GM18498 (cell line): Measurements from ENCODE around the gene COLGALT1.
"Not testable (repeated sequence)": the region's sequence is repeated elsewhere in the genome, so short reads cannot be mapped to it uniquely, and the experiment has no call there.

ENCODE experiments used
- ATAC-seq: cut with Tn5 transposase; IDR thresholded peaks from one replicate; pipeline ENCODE4 v1.9.1; 2021; ENCODE audit warnings: mild to moderate bottlenecking, moderate library complexity; ENCODE audit not compliant: unreplicated experiment

The COLGALT1 gene

DNA sequence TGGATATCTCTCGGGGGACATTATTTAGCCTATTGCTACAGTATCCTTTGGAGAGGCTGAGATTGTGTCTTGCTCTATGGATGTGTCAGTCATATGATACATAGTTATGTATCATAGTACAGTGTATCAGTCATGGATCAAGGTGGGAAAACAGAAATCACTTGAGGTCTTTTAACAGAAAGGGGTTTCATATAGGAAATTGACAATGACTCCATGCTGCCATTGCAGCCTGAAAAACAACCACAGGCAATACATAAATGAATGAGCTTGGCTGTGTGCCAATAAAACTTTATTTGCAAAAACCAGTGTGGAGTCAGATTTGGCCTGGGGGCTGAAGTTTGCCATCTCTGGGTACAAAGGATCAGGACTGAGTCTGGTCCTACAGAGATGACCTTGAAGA, 35.4 kb downstream of the COLGALT1 start:
- ATAC-seq = no peak

DNA sequence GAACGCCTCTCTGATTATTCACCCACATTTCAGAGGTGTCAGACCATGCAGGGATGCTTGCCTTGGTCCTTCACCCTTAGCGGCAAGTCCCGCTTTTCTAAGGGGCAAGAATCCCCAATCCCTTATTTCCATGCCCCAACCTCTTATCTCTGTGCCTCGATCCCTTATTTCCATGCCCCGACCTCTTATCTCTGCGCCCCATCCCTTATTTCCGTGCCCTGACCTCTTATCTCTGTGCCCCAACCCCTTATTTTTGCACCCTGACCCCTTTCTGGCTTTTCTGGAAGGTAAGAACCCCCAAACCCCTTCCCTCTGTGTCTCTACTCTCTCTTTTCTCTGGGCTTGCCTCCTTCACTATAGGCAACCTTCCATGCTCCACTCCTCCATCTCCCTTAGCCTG, 38.8 kb downstream of the COLGALT1 start:
- ATAC-seq = not testable (repeated sequence)

DNA sequence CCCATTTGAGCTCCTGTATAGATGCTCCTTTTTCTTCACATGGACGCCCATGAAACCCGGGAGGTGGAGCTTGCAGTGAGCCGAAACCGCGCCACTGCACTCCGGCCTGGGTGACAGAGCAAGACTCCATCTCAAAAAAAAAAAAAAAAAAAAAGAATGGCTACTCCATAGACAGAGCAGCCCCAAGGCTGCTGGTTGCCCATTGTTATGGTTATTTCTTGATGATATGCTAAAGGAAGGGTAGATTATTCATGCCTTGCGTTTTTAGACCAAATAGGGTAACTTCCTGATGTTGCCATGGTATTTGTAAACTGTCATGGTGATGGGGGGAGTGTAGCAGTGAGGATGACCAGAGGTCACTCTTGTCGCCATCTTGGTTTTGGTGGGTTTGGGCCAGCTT, 42.6 kb downstream of the COLGALT1 start:
- ATAC-seq = not testable (repeated sequence)

GRCh38 chr19:17598953-17599352, 43.5 kb downstream of the COLGALT1 start:
- no peak for ATAC-seq

DNA sequence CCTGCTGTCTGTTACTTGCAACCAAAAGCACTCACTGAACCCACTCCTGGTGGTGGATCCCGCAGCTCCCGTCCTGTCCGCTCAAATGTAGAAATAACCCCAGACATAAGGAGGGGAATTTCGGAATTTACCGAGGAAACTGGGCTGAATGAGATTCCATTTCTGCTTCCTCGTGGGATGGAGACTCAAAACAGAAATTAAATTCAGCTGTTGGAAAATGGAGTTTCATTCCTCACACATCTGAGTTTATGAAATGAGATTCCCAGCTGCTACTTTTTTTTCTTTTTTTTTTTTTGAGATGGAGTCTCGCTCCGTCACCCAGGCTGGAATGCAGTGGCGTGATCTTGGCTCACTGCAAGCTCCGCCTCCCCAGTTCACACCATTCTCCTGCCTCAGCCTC, 44.3 kb downstream of the COLGALT1 start:
- ATAC-seq = no peak

DNA sequence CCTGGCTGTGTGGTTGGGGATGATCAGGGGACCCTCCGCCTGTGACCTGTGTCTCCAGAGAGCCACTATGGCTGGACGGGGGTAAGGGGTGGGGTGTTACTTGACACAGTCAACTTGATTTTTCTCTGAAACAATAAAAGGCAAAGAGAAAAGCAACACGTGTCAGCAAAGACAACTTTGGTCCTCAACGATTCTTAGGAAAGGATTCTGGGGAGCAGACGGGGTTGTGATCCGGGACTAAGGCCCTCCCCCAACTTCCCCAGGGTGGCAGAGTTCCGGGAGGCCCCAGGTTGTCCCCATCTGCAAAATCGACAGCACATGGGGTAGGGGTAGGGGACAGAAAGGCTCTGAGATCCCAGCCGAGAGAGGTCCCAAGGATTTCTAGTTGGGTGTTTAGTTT, 46.2 kb downstream of the COLGALT1 start:
- ATAC-seq = no peak

DNA sequence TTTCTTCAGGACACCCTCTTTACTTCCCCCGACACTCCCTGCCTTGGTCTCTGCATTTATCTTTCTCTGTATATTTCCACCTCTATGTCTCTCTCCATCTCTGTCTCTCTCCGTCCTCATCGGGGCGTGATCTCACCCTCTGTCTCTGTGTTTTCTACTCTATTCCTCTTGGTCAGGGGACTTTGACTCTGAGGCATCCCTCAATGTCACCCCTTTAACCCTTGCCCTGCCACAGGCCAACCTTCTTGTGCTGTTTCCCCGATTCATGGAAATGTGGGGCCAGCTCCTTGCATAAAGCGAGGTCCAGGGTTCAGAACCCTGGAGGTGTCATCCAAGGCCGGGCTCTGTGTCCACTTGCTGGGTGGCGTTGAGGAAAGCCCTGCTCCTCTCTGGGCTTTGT, 46.8 kb downstream of the COLGALT1 start:
- ATAC-seq = no peak

GRCh38 chr19:17602872-17603510, 47.5 kb downstream of the COLGALT1 start:
- ATAC-seq = no peak

DNA sequence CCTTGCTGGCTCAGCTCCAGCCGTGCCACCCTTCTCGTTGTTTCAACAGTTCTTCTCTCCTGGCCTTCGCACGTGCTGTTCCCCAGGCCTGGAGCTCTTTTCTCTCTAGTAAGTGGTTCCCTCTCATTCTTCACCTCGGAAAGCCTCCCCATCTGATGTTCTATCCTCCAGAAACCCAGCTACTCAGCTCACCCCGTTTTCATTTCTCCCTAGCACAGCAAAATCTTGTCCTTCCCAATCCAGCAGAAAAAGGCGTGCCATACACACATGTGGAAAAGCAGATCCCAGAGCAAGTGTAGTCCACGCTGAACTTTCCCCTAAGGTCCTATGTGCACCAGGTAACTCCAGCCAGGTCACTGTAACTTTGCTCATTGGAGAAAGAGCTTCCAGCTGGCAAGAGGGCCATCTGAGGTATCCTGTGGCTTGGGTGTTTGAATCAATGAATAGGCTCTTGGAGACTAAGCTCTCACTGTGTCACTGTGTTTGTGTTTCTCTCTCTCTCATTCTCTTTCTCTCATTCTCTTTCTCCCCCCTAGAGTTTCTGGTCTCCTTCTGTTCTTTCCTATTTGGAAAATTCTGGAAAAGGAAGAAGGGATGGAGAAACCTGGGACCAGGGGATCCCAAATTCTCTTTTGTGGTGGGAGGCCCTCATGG, 49.0 kb downstream of the COLGALT1 start:
- ATAC-seq = no peak

GRCh38 chr19:17605117-17605516, 49.7 kb downstream of the COLGALT1 start:
- ATAC-seq = no peak

DNA sequence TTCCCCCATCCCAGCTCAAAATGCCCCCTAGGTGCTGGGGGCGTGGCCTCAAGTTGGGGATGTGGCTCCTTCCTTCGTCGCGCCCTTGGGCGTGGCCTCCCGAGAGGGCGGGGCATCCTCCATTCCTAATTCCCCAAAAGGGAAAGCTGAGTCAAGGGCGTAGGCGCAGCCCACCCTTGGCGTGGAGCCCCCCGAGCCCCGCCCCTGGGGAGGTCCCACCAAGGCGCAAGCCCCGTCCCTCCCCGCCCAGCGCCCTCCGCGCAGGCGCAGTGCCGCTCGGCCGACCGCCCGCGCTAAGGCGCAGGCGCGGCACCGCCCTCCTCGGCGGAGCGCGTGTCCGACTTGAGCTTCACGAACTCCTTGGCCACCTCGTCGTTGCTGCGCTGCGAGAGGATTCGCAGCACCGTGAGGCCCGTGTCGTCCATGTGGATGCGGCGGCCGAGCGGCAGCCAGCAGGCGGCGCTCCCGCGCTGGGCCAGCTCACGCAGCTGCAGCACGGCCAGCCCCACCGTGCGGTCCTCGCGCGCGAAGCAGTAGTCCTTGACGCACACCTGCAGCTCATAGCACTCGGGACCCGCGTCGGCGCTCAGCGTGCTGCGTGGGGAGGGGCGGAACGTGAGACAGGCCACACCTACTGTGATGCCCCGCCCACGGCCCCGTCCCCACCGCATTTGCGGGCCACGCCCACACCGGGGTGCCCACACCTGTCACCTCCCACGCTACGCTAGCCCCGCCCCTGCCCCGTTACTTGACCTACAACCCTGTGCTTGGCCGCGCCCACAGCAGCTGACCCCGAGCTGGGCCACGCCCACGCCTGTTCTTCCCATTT, 50.5 kb downstream of the COLGALT1 start:
- ATAC-seq = peak; percentile 83

DNA sequence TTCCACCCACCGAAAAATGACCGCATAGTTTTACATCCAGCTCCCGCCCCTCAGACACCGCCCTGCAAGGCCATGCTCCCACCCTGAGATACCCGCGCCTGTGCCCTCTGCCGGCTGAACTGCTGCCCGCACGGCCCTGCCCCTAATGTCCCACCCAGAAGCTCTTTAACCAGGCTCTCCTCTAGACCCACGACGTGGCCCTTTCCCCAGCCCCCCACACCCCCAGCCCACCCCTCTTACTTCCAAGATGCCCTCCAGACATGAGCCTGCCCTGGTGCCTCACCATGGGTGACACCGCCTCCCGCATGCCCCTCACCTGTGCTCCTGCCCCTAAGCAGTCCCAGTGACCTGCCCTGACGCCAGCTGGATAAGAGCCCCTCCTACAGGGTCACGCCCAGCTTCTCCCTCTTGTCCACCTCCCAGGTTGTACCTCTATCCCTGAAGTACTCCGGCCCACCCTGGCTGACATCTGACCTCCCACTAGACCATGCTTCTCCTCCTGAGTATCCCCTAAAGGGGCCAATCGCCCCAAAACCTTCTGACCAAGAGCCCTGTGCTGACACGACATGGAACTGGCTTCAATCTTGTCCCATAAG, 51.2 kb downstream of the COLGALT1 start:
- ATAC-seq = no peak

DNA sequence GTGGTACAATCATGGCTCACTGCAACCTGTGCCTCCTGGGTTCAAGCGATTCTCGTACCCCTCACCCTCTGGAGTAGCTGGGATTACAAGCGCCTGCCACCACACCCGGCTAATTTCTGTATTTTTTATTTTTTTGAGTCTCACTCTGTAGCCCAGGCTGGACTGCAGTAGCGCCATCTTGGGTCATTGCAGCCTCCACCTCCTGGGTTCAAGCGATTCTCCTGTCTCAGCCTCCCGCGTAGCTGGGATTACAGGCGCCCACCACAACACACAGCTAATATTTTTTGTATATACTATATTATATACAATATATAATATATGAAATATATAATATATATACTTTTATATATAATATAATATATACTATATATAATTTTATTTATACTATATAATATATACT, 52.5 kb downstream of the COLGALT1 start:
- ATAC-seq = no peak

DNA sequence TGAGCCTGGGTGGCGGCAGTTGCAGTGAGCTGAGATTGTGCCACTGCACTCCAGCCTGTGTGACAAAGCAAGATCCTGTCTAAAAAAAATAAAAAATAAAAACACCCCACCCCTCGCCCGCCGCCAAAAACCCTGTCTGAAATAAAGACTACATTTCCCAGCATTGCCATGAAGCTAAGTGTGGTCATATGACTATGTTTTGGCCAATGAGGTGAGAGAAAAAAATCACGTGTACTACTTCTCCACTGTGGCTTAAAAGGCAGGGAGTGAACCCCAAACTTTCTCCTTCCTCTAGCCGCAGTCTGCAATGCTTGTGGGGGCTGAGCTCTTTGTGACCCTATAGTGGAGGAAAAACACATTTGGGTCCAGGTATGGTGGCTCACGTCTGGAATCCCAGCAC, 54.9 kb downstream of the COLGALT1 start:
- no peak for ATAC-seq

DNA sequence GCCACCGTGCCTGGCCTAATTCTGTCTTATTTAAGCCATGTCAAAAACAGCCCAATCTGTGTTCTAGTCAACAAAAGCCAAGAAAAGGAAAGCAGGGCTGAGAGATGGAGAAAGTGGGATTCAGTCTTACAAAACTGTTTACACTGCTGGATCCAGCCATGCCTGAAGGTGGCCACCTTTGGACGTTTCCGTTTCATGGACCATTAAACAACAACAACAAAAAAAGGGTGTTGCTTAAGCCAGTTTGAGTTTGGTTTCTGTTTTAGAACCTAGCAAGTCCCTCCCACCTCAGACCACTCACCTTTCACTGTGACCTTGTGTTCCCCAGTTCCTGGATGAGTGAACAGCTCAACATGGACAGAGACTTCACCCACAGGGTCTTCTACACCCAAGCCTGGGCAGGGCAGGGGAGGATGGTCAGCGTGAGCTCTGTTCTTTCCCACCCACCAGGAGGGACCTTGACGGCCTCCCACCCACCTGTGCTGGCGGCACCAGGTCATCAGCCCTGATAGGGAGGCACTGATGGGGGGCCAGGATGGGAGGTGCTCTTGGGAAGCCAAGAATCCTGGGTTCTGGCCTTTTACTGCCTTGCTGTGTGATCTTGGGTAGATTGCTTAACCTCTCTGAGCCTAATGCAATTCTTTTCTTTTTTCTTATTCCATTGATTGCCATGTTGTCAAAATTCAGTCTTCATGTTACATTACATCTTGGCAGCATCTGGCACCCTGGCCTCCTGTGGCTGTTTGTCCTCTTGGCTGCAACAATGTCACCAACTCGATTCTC, 56.2 kb downstream of the COLGALT1 start:
- ATAC-seq = no peak

GRCh38 chr19:17614476-17614875, 59.0 kb downstream of the COLGALT1 start:
- no peak for ATAC-seq

- no peak for ATAC-seq
These were observed 60.6 kb downstream of the COLGALT1 start for GRCh38 chr19:17615889-17616685.

GRCh38 chr19:17616686-17616960, 61.2 kb downstream of the COLGALT1 start:
- no peak for ATAC-seq

- ATAC-seq = no peak
These were observed 61.7 kb downstream of the COLGALT1 start for GRCh38 chr19:17616961-17617806.
